B cell (primary cell): ENCODE measurements around the gene RAB3IP.

ENCODE experiments used
- EZH2 ChIP-seq: IDR thresholded peaks from 2 replicates; pipeline ENCODE4 v1.6.1; 2012; ENCODE audit warnings: borderline replicate concordance, low read depth, mild to moderate bottlenecking, moderate library complexity, low read length; ENCODE audit not compliant: insufficient read depth, poor library complexity, severe bottlenecking
- TF ChIP-seq, protein P1 (sequence below): fragments of 200-600 bp; IDR thresholded peaks from one replicate; pipeline ENCODE4 v1.8.0; 2022; ENCODE audit warnings: antibody characterized with exemption, mild to moderate bottlenecking

DNA sequence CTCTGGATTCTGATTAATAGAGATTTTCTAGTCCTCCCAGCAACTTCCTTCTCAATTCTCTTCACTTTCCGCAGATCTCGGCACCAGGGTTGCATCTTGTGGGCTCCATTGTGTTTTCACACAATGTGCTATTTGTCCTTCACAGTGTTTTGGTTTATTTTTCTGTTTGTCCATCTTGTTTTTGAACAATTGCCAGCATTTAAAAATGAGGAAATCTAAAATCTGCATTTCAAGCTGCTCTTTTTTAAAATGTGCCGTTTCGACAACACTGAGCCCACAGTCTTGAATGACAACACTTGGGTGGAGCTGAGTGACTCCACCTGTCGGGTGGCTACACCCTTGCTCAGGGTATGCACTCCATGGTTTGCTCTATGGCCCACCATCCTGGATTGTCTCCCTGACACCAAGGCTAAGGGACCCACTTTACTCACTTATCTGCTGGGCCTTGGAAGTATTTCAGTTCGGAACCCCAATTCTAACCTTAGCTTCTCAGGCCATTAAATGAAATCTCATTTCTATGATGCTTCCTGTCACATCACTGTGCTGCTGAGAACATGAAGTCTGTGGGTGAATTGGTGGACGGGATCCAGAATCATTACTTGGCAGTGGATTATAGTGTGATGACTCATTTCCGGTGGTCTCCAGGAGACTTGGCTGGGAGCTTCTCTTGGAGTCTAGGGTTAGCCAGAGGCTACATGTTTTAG lies 82.9 kb downstream of the RAB3IP start:
- TF ChIP-seq, protein P1, sequence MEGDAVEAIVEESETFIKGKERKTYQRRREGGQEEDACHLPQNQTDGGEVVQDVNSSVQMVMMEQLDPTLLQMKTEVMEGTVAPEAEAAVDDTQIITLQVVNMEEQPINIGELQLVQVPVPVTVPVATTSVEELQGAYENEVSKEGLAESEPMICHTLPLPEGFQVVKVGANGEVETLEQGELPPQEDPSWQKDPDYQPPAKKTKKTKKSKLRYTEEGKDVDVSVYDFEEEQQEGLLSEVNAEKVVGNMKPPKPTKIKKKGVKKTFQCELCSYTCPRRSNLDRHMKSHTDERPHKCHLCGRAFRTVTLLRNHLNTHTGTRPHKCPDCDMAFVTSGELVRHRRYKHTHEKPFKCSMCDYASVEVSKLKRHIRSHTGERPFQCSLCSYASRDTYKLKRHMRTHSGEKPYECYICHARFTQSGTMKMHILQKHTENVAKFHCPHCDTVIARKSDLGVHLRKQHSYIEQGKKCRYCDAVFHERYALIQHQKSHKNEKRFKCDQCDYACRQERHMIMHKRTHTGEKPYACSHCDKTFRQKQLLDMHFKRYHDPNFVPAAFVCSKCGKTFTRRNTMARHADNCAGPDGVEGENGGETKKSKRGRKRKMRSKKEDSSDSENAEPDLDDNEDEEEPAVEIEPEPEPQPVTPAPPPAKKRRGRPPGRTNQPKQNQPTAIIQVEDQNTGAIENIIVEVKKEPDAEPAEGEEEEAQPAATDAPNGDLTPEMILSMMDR, result no peak
- no peak for TF ChIP-seq EZH2
